GM12878 (cell line): ENCODE measurements around the gene ZNF283. TPM values are rescaled to one million over a fixed set of nuclear protein-coding genes. Genes with fewer than 3 reads are reported as not detected.
A peak's percentile ranks its signal among the peaks of the same experiment; 100 is the strongest.

Experiments
- ASH2L ChIP-seq: fragments of 300-600, 200-600 bp; sonication (generic); IDR thresholded peaks from 2 replicates; pipeline ENCODE4 v1.6.1; 2017; ENCODE audit warnings: low read depth, mild to moderate bottlenecking, borderline replicate concordance
- ATF7 ChIP-seq: fragments of 450-650 bp; IDR thresholded peaks from 2 replicates; pipeline ENCODE4 v1.6.1; 2016; ENCODE audit warnings: low read depth, mild to moderate bottlenecking
- BRCA1 ChIP-seq: IDR thresholded peaks from 2 replicates; pipeline ENCODE4 v1.6.1; 2011; ENCODE audit warnings: low read depth, low read length, improper control_type of control experiment
- CEBPZ ChIP-seq: fragments of 150-350 bp; IDR thresholded peaks from 2 replicates; pipeline ENCODE4 v1.6.1; 2016; ENCODE audit warnings: low read depth, low read length
- CHD1 ChIP-seq: IDR thresholded peaks from 2 replicates; pipeline ENCODE4 v1.6.1; 2012; ENCODE audit warnings: low read depth, low read length, improper control_type of control experiment
- E2F4 ChIP-seq: IDR thresholded peaks from 2 replicates; pipeline ENCODE4 v1.6.1; 2012; ENCODE audit warnings: low read depth, low read length, improper control_type of control experiment
- FOS ChIP-seq: IDR thresholded peaks from 3 replicates; pipeline ENCODE4 v1.6.1; 2011; ENCODE audit warnings: borderline replicate concordance; ENCODE audit not compliant: insufficient read length; ENCODE audit errors: extremely low read depth
- MTA3 ChIP-seq: IDR thresholded peaks from 2 replicates; pipeline ENCODE4 v1.6.1; 2012; ENCODE audit warnings: low read length, inconsistent platforms, borderline replicate concordance
- MXI1 ChIP-seq: fragments of 150-350 bp; IDR thresholded peaks from 2 replicates; pipeline ENCODE4 v1.6.1; 2011; ENCODE audit warnings: low read depth, mild to moderate bottlenecking, inconsistent platforms, low read length, improper control_type of control experiment
- MYC ChIP-seq: IDR thresholded peaks from 2 replicates; pipeline ENCODE4 v1.6.1; 2011; ENCODE audit warnings: mild to moderate bottlenecking, low read length, moderate library complexity, inconsistent platforms; ENCODE audit not compliant: insufficient read depth, insufficient replicate concordance, insufficient read length, severe bottlenecking
- NR2F1 ChIP-seq: fragments of 450-650 bp; conservative IDR thresholded peaks from 2 replicates; pipeline ENCODE4 v1.6.1; 2017; ENCODE audit warnings: mild to moderate bottlenecking
- POLR2AphosphoS2 ChIP-seq: IDR thresholded peaks from 2 replicates; pipeline ENCODE4 v1.6.1; 2011; ENCODE audit warnings: low read depth, mild to moderate bottlenecking, low read length, improper control_type of control experiment, moderate library complexity
- POU2F2 ChIP-seq: IDR thresholded peaks from 3 replicates; pipeline ENCODE4 v1.6.1; 2011; ENCODE audit warnings: low read depth, mild to moderate bottlenecking, low read length, borderline replicate concordance
- SMC3 ChIP-seq: IDR thresholded peaks from 2 replicates; pipeline ENCODE4 v1.6.1; 2011; ENCODE audit warnings: low read length, improper control_type of control experiment, borderline replicate concordance
- SUPT20H ChIP-seq: IDR thresholded peaks from 2 replicates; pipeline ENCODE4 v1.6.1; 2011; ENCODE audit warnings: low read depth, mild to moderate bottlenecking, low read length, moderate library complexity, borderline replicate concordance; ENCODE audit not compliant: control insufficient read depth
- SUZ12 ChIP-seq: fragments of 200-600 bp; sonication (generic); IDR thresholded peaks from one replicate; pipeline ENCODE4 v1.6.1; 2018; ENCODE audit warnings: antibody characterized with exemption, mild to moderate bottlenecking; ENCODE audit not compliant: unreplicated experiment
- TCF3 ChIP-seq: IDR thresholded peaks from 2 replicates; pipeline ENCODE4 v1.6.1; 2012; ENCODE audit warnings: low read depth, mild to moderate bottlenecking, low read length, borderline replicate concordance; ENCODE audit not compliant: insufficient read depth
- YBX1 ChIP-seq: fragments of 450-650 bp; IDR thresholded peaks from 2 replicates; pipeline ENCODE4 v1.6.1; 2016; ENCODE audit warnings: antibody characterized with exemption
- YY1 ChIP-seq: IDR thresholded peaks from 2 replicates; pipeline ENCODE4 v1.6.1; 2011; ENCODE audit warnings: low read depth, mild to moderate bottlenecking, low read length
- ZBTB4 ChIP-seq: fragments of 450-650 bp; formaldehyde crosslinking; IDR thresholded peaks from 2 replicates; pipeline ENCODE4 v1.4.0; 2022; ENCODE audit warnings: mild to moderate bottlenecking, moderate library complexity
- polyA plus RNA-seq, 11 experiments: library from polyadenylated mRNA; depleted of rRNA in 4 of 11; unstranded in 6 of 11; stranded (reverse) in 5 of 11; fragments of >200 nt; fragmentation: Nextera tagmentation in 4 of 11; fragmentation: Illumina TruSeq in 1 of 11; extraction: Ambion mirVana in 4 of 11; extraction: Trizol in 1 of 11; gene quantifications; 1 replicate in 1 of 11; 2 replicates in 10 of 11; pipeline versions ENCODE4 v1.2.1 to v1.2.3, GENCODE V29; 2011 to 2016; ENCODE audit warnings: inconsistent platforms in 2 of 11, missing spikeins in 2 of 11, low read depth in 1 of 11
- total RNA-seq, 4 experiments: library from RNA; depleted of rRNA in 3 of 4; stranded (reverse); fragments of >200 nt in 3 of 4; fragmentation: Illumina TruSeq in 1 of 4; extraction: Trizol in 1 of 4; gene quantifications; 2 replicates each; pipeline versions ENCODE4 v1.2.1 to v1.2.3, GENCODE V29; 2013 to 2021

Gene ZNF283
- total and polyA plus RNA-seq, 10 of the 15 experiments (the other 5 are each of a cell fraction or from before 2014, with no cell fraction given): 2.2 to 7.8 (median 3.7) TPM

- TF ChIP-seq CEBPZ (no peak), YBX1 (no peak), NR2F1 (peak; percentile 69), FOS (no peak), SUPT20H (no peak), YY1 (no peak), SMC3 (no peak), ZBTB4 (CRISPR knock-in tag) (no peak), CHD1 (no peak), ATF7 (0 out of 2 replicates have a peak, but pooled peaks have one; percentile 13), POU2F2 (peak; percentile 85; the same call in 2 of the 3 replicates), MTA3 (no peak), BRCA1 (no peak), SUZ12 (no peak), E2F4 (no peak), ASH2L (no peak), MYC (no peak), TCF3 (0 out of 2 replicates have a peak, but pooled peaks have one; percentile 27), MXI1 (peak; percentile 80), POLR2AphosphoS2 (peak; percentile 90)
These were observed 46.2 kb upstream of the ZNF283 start, which contains the start of gene KCNN4 (continued) for GRCh38 chr19:43780706-43781525.
